Astrocyte (in vitro differentiated cells and primary cell): ENCODE measurements around the gene STK32A.

Experiments used
- EZH2 ChIP-seq: IDR thresholded peaks from 2 replicates; pipeline ENCODE4 v1.6.1; 2012; ENCODE audit warnings: mild to moderate bottlenecking, low read length, inconsistent platforms; ENCODE audit not compliant: insufficient read depth
- TF ChIP-seq, protein P1 (sequence below): IDR thresholded peaks from 2 replicates; pipeline ENCODE4 v1.5.1; 2011; ENCODE audit warnings: low read depth, mild to moderate bottlenecking, inconsistent platforms, low read length, moderate library complexity; ENCODE audit not compliant: insufficient read depth

DNA sequence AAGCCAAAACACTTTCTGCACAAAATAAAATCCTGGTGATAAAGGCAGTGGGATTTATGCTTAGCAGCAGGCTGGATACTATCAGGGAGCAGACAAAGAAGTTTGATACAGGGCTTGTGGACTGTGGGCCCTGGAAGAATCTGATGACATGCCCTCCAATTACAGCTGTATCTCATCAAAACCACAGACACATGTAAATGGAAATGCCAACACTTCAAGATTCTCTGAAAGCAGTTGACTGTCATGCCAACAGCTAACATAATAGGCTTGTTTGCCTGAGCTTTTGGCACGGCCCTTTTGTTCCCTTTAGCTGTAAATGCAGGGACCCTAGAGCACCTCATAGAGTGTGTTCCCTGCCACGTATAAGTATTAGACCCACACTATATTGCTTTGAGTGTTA, 114.4 kb downstream of the STK32A start:
- TF ChIP-seq, protein P1, sequence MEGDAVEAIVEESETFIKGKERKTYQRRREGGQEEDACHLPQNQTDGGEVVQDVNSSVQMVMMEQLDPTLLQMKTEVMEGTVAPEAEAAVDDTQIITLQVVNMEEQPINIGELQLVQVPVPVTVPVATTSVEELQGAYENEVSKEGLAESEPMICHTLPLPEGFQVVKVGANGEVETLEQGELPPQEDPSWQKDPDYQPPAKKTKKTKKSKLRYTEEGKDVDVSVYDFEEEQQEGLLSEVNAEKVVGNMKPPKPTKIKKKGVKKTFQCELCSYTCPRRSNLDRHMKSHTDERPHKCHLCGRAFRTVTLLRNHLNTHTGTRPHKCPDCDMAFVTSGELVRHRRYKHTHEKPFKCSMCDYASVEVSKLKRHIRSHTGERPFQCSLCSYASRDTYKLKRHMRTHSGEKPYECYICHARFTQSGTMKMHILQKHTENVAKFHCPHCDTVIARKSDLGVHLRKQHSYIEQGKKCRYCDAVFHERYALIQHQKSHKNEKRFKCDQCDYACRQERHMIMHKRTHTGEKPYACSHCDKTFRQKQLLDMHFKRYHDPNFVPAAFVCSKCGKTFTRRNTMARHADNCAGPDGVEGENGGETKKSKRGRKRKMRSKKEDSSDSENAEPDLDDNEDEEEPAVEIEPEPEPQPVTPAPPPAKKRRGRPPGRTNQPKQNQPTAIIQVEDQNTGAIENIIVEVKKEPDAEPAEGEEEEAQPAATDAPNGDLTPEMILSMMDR = no peak
- no peak for TF ChIP-seq EZH2
